Stimulated activated CD8-positive, alpha-beta memory T cell treated with anti-CD3 and anti-CD28 coated beads, Interleukin-12 subunit alpha, Interleukin-12 subunit beta, amount 100 ng/mL, for 4 hours (primary cell): Measurements from ENCODE around the gene RAB44.
"Not testable (repeated sequence)": the region's sequence is repeated elsewhere in the genome, so short reads cannot be mapped to it uniquely, and the experiment has no call there.

Experiments
- DNase-seq: peaks from one replicate; pipeline ENCODE4 v3.0.0-alpha.2; 2020; ENCODE audit warnings: low read depth

RAB44 gene

GRCh38 chr6:36697481-36697903 lies at the start of gene RAB44:
Gene RAB44 (plus strand): TSS chr6:36697826. CDS start chr6:36704236, 6,410 bp downstream.
- no peak for DNase-seq

DNA sequence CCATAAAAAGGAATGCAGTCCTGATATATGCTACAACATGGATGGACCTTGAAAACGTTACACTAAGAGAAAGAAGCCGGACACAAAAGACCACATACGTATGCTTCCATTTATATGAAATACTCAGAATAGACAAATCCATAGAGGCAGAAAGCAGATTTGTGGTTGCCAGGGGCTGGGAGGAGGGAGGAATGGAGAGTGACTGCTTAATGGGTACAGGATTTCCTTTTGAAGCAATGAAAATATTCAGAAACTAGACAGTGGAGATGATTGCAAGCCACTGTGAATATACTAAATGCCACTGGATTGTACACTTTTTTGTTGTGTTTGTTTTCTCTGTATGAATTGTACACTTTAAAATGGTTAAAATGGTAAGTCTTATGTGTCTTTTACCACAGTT lies 48.5 kb upstream of the RAB44 start:
- no peak for DNase-seq

DNA sequence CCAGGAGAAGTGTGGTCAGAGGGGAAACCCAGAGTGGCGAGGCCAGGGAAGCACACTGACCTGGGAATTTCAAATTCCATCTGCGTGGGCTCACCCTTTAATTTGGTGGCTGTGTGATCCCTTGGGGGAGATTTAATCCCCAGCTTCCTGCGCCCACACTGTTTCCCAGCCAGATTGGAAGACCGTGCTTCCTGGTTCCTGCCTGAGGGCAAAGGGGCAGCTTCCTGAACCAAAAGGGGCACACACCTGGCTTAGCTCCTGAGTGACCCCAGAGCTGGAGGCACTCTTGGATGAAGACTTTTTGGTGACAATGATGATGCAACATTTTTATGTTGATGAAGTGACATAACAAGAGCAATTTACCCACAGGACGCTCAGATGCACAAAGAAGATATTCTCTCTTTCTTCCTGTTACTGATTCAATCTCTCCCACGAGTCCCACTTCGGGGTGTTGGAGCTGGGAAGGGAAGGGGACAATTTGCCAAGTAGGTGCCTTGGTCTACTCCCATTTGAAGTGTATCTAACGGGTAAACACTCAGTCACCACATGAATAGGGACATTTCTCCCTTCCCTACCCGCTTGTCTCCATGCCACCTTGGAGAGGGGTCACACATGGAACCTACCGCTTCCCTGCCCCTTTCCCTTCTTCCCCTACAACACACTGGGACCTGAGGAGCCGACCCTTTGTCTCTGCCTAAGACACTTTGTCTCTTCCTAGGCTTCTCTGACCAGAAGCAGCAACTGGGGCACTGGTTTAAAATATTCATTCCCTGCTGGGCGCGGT lies 47.7 kb upstream of the RAB44 start:
- no peak for DNase-seq

DNA sequence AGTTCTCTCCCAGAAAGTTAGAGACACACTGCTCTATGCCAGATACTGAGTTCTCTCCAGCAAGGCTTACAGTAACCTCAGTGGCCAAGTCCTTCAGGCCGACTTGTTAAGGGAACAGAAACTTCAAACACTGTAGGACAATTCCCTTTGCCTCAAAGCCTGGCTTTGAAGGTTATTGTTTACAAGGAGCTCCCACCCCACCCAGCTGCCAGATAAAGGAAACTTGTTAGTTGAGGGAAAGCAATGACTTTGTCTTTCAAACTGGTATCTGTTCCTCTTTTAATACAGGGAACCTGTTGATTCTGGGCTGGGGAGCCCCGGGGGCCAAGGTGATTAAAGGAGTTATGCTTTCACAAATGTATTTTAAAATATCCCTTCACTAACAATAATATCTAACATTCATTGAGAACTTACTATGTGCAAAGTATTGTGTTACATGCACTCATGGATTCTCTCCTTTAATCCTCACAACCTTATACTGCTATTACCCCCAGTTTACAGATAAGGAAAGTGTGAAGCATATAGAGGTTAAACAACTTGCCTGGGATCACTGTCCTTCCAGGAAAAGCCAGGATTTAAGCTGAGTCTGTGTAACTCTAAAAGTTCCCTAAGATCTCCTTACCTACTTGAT lies 46.7 kb upstream of the RAB44 start:
- no peak for DNase-seq

DNA sequence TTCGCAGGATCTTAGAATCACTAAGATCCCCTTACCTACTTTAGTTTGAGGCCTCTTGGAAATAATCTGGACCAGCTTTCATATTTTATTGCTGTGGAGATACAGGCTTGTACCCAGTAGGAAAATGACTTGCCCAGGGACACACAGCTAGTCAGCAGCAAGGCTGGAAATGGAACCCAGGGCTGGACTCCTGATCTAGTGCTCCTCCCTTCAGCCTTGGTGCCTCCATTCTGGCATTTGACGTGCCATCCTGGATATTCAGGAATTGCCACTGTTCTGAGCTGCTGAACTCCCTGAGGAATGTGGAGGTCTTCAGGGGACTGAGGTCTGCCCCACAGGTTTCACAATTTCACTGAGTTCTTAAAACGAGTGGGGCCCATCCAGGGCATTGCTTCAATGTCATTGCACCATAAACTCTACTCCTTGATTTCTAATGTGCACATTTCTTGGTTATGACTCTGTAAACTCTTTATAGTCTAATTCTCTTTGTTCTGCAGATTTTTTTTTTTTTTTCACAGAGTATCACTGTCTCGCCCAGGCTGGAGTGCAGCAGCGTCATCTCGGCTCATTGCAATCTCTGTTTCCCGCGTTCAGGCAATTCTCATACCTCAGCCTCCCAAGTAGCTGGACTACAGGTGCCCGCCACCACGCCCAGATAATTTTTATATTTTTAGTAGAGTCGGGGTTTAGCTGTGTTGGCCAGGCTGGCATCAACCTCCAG lies 45.8 kb upstream of the RAB44 start:
- no peak for DNase-seq

DNA sequence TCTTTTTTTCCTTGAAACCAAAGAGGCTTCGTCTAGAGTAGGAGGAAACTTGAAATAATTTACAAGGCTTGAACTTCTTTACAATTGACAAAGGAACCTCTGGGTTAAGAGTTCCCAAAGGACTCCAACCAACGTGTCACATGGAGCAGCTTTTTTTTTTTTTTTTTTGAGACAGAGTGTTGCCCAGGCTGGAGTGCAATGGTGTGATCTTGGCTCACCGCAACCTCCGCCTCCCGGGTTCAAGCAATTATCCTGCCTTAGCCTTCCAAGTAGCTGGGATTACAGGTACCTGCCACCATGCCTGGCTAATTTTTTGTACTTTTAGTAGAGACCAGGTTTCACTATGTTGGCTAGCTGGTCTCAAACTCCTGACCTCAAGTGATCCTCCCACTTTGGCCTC lies 43.2 kb upstream of the RAB44 start:
- not testable (repeated sequence) for DNase-seq

- DNase-seq, result no peak
Observed at GRCh38 chr6:36655085-36655724, 42.4 kb upstream of the RAB44 start.

- no peak for DNase-seq
Observed at GRCh38 chr6:36656441-36656840, 41.2 kb upstream of the RAB44 start.

GRCh38 chr6:36657271-36657670 lies 40.4 kb upstream of the RAB44 start:
- DNase-seq, result no peak

DNA sequence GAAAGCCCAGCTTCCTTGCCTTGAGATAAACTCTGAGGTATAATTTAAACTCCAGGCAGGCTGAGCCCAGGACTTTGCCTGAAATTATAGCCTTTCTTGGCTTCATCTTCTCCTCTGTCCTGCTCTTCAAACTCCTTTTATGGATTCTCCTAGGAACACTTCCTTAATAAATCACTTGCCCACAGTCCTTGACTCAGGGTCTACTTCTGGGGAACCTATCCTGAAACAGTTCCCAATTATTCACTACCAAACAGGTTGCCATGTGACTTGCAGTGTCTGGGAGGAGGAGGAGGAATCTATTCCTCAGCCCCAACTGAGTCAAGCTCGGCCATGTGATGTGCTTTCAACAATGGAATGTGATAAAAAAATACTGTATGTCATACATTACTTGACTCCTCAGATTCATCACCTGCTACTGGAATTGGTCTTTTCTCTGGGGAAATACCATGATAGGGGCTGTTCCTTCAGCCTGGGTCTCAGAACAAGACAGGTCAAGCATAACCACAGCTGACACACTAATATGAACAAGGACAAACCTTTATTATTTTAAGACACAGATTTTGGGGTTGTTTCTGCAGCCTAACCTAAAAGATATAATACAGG lies 39.6 kb upstream of the RAB44 start:
- no peak for DNase-seq

GRCh38 chr6:36659271-36659670 lies 38.4 kb upstream of the RAB44 start:
- DNase-seq, result no peak

GRCh38 chr6:36660771-36661471 lies 36.7 kb upstream of the RAB44 start:
- DNase-seq, result no peak

DNA sequence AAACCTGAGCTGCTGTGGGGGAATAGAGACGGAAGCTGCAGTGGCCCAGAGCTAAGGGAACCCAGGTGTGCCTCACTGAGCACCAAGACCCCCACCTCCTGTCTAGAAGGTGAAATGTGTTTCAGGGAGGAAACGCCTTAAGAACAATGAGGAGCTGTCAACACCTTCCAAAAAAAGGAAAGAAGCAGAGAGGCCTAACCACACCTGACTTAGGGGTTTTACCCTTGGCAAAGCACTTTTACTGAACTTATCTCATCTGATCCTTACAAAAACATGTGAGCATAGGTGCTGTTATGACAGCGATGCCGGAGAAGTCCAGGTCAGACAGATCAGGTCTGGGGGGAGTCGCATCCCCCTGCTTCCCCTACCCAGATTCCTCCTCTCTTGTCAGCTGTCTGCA lies 35.2 kb upstream of the RAB44 start:
- no peak for DNase-seq

DNA sequence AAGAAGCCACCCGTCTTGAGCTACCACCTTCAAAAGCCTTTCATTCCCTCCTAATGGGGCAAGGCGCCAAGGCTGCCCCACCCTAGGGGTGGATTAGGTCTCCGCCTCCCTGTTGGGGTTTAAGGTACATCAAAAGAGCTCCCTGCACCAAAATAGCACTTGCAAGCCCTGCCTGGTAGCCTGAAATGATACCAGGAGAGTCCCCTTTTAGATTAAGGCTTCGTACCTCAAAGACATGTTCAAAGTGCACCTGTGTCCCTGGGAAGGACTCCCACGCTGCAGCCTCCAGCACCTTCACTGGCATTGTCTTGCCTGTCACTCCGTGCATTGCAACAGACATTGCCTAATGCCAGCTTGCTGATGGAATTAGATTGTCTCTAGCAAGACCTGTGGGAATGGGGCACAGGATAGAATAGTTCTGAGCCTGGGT lies 34.8 kb upstream of the RAB44 start:
- no peak for DNase-seq

- DNase-seq, result no peak
Observed at GRCh38 chr6:36663504-36664446, 33.9 kb upstream of the RAB44 start.

- DNase-seq, result no peak
Observed at GRCh38 chr6:36665180-36665579, 32.4 kb upstream of the RAB44 start.

DNA sequence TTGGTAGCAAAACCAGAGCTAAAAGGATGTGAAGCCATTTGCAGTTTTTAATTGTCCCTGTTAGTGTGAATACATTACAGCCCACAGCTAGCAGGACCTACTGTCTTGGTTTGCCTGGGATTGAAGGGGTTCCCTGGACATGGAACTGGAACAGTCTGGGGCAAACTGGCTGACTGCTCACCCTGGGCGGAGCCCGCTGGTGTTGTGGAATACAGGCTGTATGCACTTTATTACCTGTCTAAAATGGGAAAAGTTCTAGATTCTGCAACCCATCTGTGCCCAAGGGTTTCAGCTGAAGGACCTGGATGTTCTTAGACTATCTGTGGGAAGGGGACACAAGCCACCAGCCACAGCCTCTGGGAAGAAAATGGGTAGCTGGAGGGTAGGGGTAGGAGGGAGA lies 31.3 kb upstream of the RAB44 start:
- DNase-seq, result no peak

- no peak for DNase-seq
Observed at GRCh38 chr6:36666826-36667591, 30.6 kb upstream of the RAB44 start.

GRCh38 chr6:36668591-36668990 lies 29.0 kb upstream of the RAB44 start:
- DNase-seq, result no peak

- DNase-seq, result no peak
Observed at GRCh38 chr6:36669002-36669401, 28.6 kb upstream of the RAB44 start.
